ENCODE measurements around the gene TTYH2.

Gene TTYH2

GRCh38 chr17:74222399-74222798, 9.0 kb downstream of the TTYH2 start:
- no peak overlapping the region for H3K27ac ChIP-seq
- TF ChIP-seq CTCF (conservative IDR thresholded peaks at IDR 0.05) (no peak), ZFX (IDR thresholded peaks at IDR 0.05) (no peak)

DNA sequence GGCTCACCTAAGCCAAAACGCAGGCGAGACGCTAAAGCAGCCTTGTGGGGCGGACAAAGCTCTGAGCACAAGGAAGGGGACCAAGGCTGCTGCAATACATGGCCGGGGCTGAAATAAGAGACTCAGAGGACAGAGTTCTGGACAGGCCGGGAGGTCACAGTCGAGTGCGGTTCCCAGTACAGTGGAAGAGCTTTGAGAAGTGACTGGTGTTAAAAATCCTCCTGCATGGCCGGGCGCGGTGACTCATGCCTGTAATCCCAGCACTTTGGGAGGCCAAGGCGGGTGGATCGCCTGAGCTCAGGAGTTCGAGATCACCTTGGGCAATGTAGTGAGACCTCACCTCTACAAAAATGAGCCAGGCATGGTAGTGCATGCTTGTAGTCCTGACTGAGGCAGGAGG, 10.5 kb downstream of the TTYH2 start:
- H3K27ac ChIP-seq = no peak overlapping the region
- TF ChIP-seq ZFX (IDR thresholded peaks at IDR 0.05) = no peak
- no peak for TF ChIP-seq CTCF (conservative IDR thresholded peaks at IDR 0.05)

- H3K27ac ChIP-seq = no peak overlapping the region
- TF ChIP-seq CTCF (conservative IDR thresholded peaks at IDR 0.05) (no peak), ZFX (IDR thresholded peaks at IDR 0.05) (no peak)
Measured at GRCh38 chr17:74224959-74225725, 11.8 kb downstream of the TTYH2 start.

DNA sequence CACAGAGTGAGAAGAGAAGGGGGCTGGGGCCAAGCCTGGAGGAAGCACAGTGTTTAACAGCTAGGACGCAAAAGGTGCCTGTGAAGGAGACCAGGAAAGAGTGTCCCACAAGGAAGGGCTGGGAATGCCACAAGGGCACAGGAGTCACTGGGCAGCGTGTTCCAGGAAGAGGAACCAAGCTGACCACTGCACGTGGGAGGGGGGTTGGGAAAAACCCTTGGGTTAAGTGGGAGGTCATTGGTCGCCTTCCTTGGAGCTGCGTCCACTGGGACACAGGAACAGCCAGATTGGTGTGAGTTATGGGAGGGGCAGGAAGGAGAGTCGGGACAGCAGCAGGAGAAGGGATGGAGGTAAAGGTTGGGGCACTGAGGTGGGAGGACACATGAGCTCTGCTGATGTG, 12.9 kb downstream of the TTYH2 start:
- H3K27ac ChIP-seq = no peak overlapping the region
- TF ChIP-seq ZFX (IDR thresholded peaks at IDR 0.05) (no peak), CTCF (conservative IDR thresholded peaks at IDR 0.05) (no peak)

DNA sequence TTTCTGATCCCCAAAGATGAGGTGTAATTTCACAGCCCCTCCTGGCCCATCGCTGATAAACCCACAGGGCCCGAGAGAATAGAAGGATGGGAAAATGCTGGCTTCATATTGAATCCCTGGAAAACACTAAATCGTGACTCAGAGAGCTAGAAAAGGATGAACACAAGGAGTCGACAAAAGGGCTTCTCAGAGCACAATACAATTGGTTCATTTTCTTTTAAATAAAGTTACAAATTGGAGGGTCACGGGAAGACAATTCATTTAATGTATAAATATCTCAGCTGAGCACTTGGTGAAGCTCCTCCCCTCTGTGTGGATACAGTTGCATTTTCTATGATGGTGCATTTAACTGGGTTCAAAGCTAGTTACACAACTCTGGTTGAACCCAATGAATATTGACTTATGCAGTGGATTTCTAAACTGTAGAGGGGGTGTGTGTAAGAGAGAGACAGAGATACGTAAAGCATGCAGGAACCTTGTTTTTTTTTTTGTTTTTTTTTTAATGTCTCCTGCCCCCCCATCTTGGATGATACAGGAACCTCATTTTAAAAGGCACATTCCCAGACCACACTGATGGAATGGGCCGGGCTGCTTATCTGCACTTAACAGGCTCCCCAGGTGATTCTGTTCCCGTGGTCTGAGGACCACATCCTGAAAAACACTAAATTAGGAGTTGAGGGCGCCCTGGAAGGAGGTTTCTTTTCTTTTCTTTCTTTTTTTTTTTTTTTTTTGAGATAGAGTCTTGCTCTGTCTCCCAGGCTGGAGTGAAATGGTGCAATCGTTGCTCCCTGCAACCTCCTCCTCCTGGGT, 14.1 kb downstream of the TTYH2 start:
- TF ChIP-seq ZFX (IDR thresholded peaks at IDR 0.05) (no peak), CTCF (conservative IDR thresholded peaks at IDR 0.05) (no peak)
- no peak overlapping the region for H3K27ac ChIP-seq

DNA sequence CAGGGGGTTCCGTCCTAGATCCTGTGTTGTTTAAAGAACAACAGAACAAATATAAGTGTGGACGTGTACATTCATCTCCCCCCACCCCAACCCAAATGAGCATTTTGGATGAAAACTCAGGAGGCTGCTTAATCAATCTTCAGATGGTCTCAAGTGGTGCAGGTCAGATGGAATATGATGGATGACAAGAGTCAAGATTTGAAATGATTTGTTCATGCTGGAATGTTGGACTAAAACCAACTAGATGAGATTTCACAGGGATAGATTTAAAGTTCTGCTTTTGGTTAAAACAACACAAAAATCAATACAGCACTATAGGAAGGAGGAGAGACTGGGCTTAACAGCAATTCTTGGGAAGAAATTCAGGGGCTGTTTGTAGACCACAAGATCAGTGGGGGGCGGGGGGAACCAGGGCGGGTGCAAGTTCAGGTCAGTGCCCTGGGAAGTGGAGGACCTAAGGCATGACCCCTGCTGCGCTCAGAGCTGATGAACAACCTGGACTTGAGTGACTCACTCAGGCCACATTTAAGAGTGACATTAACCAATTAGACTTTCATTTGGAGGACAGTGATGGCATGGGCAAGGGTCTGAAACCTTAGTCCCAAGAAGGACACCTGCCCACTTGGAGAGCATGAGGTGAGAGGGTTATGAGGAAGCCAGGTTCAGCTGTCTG, 15.1 kb downstream of the TTYH2 start:
- TF ChIP-seq CTCF (conservative IDR thresholded peaks at IDR 0.05) (no peak), ZFX (IDR thresholded peaks at IDR 0.05) (no peak)
- H3K27ac ChIP-seq = no peak overlapping the region

- TF ChIP-seq ZFX (IDR thresholded peaks at IDR 0.05) (no peak), CTCF (conservative IDR thresholded peaks at IDR 0.05) (no peak)
Measured at GRCh38 chr17:74230896-74231295, 17.5 kb downstream of the TTYH2 start.

More at GRCh38 chr17:74230896-74231295, 17.5 kb downstream of the TTYH2 start:
- H3K27ac ChIP-seq = no peak overlapping the region

Measured in C4-2B (cell line).